ENCODE measurements around the gene TMEM176A.

DNA sequence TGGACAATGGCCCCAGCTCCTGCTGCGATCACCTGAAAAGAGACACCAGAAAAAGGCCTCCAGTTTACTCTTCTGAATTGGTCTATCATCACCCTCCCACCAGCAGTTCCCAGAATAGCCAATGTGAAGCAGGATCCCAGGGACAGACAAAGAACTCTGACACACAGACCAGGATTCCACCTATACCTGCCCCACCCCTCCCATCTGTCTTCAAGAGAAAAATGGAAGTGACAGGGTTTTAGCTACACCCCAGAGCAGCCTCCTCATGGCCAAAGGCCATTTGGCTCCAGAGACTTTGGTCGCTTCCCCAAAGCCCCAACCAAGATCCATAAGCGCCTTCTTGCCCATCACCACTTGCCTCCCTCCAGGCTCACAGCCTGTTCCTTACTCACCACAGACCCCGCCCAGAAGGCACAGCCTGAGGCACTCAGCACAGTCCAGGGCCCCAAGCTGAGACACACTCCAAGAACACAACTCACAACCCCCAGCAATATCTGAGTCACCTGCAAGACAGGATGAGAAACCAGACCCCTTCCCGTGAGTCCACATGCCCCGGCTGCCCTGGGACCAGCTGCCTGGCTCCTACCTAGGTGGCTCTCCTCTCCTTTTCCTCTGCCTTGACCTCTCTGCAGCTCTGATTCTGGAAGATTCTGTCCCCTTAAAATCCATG, 6.9 kb upstream of the TMEM176A start:
- TF ChIP-seq EZH2 (IDR thresholded peaks at IDR 0.05; ENCODE audit: insufficient read depth, poor library complexity, severe bottlenecking), result no peak
- no peak for TF ChIP-seq EZH2phosphoT487 (IDR thresholded peaks at IDR 0.05; ENCODE audit: insufficient read depth, low read depth)
